Effector memory CD8-positive, alpha-beta T cell (primary cell): ENCODE data around the gene TRAPPC6A.

Experiments
- ATAC-seq: fragments of 150-1000 bp; cut with Tn5 transposase; replicated peaks from 2 replicates; pipeline ENCODE4 v1.10.0; 2021; ENCODE audit warnings: mild to moderate bottlenecking, moderate library complexity
- DNase-seq, 3 experiments: peaks; one replicate each; pipeline ENCODE4 v3.0.0; 2021
- H3K27ac Mint-ChIP-seq, 2 donors: one replicate each; pipeline ENCODE4 v1.8.0; 2022; ENCODE audit warnings: mild to moderate bottlenecking in 2 of 2, mixed read lengths in 2 of 2, moderate library complexity in 2 of 2
- H3K27me3 Mint-ChIP-seq, 2 donors: one replicate each; pipeline ENCODE4 v1.8.0; 2022; ENCODE audit warnings: mixed read lengths in 2 of 2
- H3K36me3 Mint-ChIP-seq: one replicate; pipeline ENCODE4 v1.8.0; 2022; ENCODE audit warnings: mild to moderate bottlenecking, moderate library complexity, mixed read lengths; ENCODE audit not compliant: insufficient read depth
- H3K4me1 Mint-ChIP-seq, 2 donors: one replicate each; pipeline ENCODE4 v1.8.0; 2022; ENCODE audit warnings: low read depth in 2 of 2, mixed read lengths in 2 of 2
- H3K4me3 Mint-ChIP-seq, 2 donors: one replicate each; pipeline ENCODE4 v1.8.0; 2022; ENCODE audit warnings: mild to moderate bottlenecking in 2 of 2, mixed read lengths in 2 of 2, moderate library complexity in 2 of 2
- H3K9me3 Mint-ChIP-seq, 2 donors: one replicate each; pipeline ENCODE4 v1.8.0; 2022; ENCODE audit warnings: mixed read lengths in 2 of 2

Gene TRAPPC6A

GRCh38 chr19:45179072-45179891 lies 1.2 kb upstream of the TRAPPC6A start:
- Mint-ChIP-seq H3K27me3 (no peaks in the 10 kb centered on the region), H3K4me3 (peak overlapping the region; percentile 79 to 86), H3K9me3 (no peaks in the 10 kb centered on the region), H3K4me1 (peaks cover 18 to 30% of the 10 kb centered on the region in 2 donors), H3K36me3 (peaks cover 36% of the 10 kb centered on the region), H3K27ac (peak overlapping the region; percentile 89 to 90)
- DNase-seq (peak in 2 of 3 experiments; percentile 41 to 51), ATAC-seq (peak; percentile 6)

GRCh38 chr19:45178262-45179071 lies 430 bp upstream of the TRAPPC6A start, which contains the start of gene BLOC1S3:
TSS of gene BLOC1S3 (plus strand) at chr19:45178784. CDS start at chr19:45179297, 513 bp downstream.
- ATAC-seq (peak; percentile 81), DNase-seq (peak; percentile 99 to 100 (median 99))
- no peaks in the 10 kb centered on the region for H3K27me3 Mint-ChIP-seq
- H3K4me3 Mint-ChIP-seq: peak within 1 kb of the TSS; percentile 79 to 86
- peak within 1 kb of the TSS; percentile 89 to 90 for H3K27ac Mint-ChIP-seq
- peaks cover 18 to 30% of the 10 kb centered on the region in 2 donors for H3K4me1 Mint-ChIP-seq
- H3K36me3 Mint-ChIP-seq: peaks cover 31% of the 10 kb centered on the region
- no peaks in the 10 kb centered on the region for H3K9me3 Mint-ChIP-seq

GRCh38 chr19:45175515-45176345 lies 2.3 kb downstream of the TRAPPC6A start:
- ATAC-seq (no peak), DNase-seq (no peak)
- H3K27ac Mint-ChIP-seq: peak overlapping the region in 1 of 2 donors; percentile 67
- peaks cover 21% of the 10 kb centered on the region for H3K36me3 Mint-ChIP-seq
- H3K4me3 Mint-ChIP-seq: peak overlapping the region in 1 of 2 donors; percentile 9
- peaks cover 22 to 25% of the 10 kb centered on the region in 2 donors for H3K4me1 Mint-ChIP-seq
- no peaks in the 10 kb centered on the region for H3K9me3 Mint-ChIP-seq
- no peaks in the 10 kb centered on the region for H3K27me3 Mint-ChIP-seq

GRCh38 chr19:45173816-45174215 lies 4.2 kb downstream of the TRAPPC6A start:
- Mint-ChIP-seq H3K36me3 (peaks cover 12% of the 10 kb centered on the region), H3K9me3 (no peaks in the 10 kb centered on the region), H3K4me1 (peaks cover 31 to 32% of the 10 kb centered on the region in 2 donors), H3K27ac (no peak overlapping the region), H3K4me3 (no peak overlapping the region), H3K27me3 (no peaks in the 10 kb centered on the region)
- ATAC-seq (no peak), DNase-seq (no peak)

- no peak for ATAC-seq
- DNase-seq: no peak
Observed at GRCh38 chr19:45172611-45173208, 5.3 kb downstream of the TRAPPC6A start.

GRCh38 chr19:45172173-45172572 lies 5.9 kb downstream of the TRAPPC6A start:
- Mint-ChIP-seq H3K27ac (peak overlapping the region; percentile 94 to 96), H3K4me3 (peak overlapping the region; percentile 53 to 55), H3K4me1 (peaks cover 30 to 35% of the 10 kb centered on the region in 2 donors), H3K27me3 (no peaks in the 10 kb centered on the region), H3K36me3 (peaks cover 3% of the 10 kb centered on the region), H3K9me3 (no peaks in the 10 kb centered on the region)
- DNase-seq: no peak
- peak; percentile 55 for ATAC-seq

More at GRCh38 chr19:45172611-45173208, 5.3 kb downstream of the TRAPPC6A start:
- Mint-ChIP-seq H3K4me3 (peak overlapping the region; percentile 53 to 55), H3K36me3 (peaks cover 3% of the 10 kb centered on the region), H3K9me3 (no peaks in the 10 kb centered on the region), H3K27ac (peak overlapping the region; percentile 94 to 96), H3K27me3 (no peaks in the 10 kb centered on the region), H3K4me1 (peaks cover 30 to 34% of the 10 kb centered on the region in 2 donors)

GRCh38 chr19:45171211-45171623 lies 6.8 kb downstream of the TRAPPC6A start:
- Mint-ChIP-seq H3K4me1 (peaks cover 32 to 39% of the 10 kb centered on the region in 2 donors), H3K36me3 (peaks cover 3% of the 10 kb centered on the region), H3K27me3 (no peaks in the 10 kb centered on the region), H3K4me3 (peak overlapping the region; percentile 83 to 85), H3K27ac (peak overlapping the region; percentile 94 to 96), H3K9me3 (no peaks in the 10 kb centered on the region)
- DNase-seq (peak; percentile 33 to 41 (median 37)), ATAC-seq (peak; percentile 96)

- ATAC-seq (no peak), DNase-seq (no peak)
- Mint-ChIP-seq H3K36me3 (peaks cover 1% of the 10 kb centered on the region), H3K4me3 (peak overlapping the region; percentile 83 to 85), H3K9me3 (no peaks in the 10 kb centered on the region), H3K4me1 (peaks cover 33 to 36% of the 10 kb centered on the region in 2 donors), H3K27ac (peak overlapping the region; percentile 94 to 96), H3K27me3 (no peaks in the 10 kb centered on the region)
Observed at GRCh38 chr19:45170146-45171106, 7.6 kb downstream of the TRAPPC6A start.

- DNase-seq (no peak), ATAC-seq (no peak)
- Mint-ChIP-seq H3K27ac (peak overlapping the region; percentile 35 to 82), H3K9me3 (no peaks in the 10 kb centered on the region), H3K36me3 (no peaks in the 10 kb centered on the region), H3K4me1 (peaks cover 35 to 36% of the 10 kb centered on the region in 2 donors), H3K4me3 (peak overlapping the region; percentile 41 to 46), H3K27me3 (no peaks in the 10 kb centered on the region)
Observed at GRCh38 chr19:45169602-45170001, 8.4 kb downstream of the TRAPPC6A start.

GRCh38 chr19:45168767-45169351 lies 9.2 kb downstream of the TRAPPC6A start:
- peak overlapping the region; percentile 31 to 40 for H3K4me3 Mint-ChIP-seq
- H3K27ac Mint-ChIP-seq: peak overlapping the region; percentile 35 to 82
- no peaks in the 10 kb centered on the region for H3K27me3 Mint-ChIP-seq
- H3K36me3 Mint-ChIP-seq: no peaks in the 10 kb centered on the region
- ATAC-seq: no peak
- H3K9me3 Mint-ChIP-seq: no peaks in the 10 kb centered on the region
- peaks cover 43% of the 10 kb centered on the region in 2 donors for H3K4me1 Mint-ChIP-seq
- no peak for DNase-seq

- Mint-ChIP-seq H3K4me3 (no peak overlapping the region), H3K27ac (peak overlapping the region in 1 of 2 donors; percentile 80), H3K4me1 (peaks cover 38 to 47% of the 10 kb centered on the region in 2 donors), H3K9me3 (no peaks in the 10 kb centered on the region), H3K36me3 (peaks cover 2% of the 10 kb centered on the region), H3K27me3 (no peaks in the 10 kb centered on the region)
- ATAC-seq: no peak
- no peak for DNase-seq
Observed at GRCh38 chr19:45166723-45167252, 11.2 kb downstream of the TRAPPC6A start.
